T-helper 2 cell (primary cell): ENCODE measurements around the gene USH2A.

Experiments
- DNase-seq, 5 experiments: peaks; one replicate each; pipeline versions ENCODE4 v3.0.0 to v3.0.0-alpha.2; 2012 to 2022

Gene USH2A

DNA sequence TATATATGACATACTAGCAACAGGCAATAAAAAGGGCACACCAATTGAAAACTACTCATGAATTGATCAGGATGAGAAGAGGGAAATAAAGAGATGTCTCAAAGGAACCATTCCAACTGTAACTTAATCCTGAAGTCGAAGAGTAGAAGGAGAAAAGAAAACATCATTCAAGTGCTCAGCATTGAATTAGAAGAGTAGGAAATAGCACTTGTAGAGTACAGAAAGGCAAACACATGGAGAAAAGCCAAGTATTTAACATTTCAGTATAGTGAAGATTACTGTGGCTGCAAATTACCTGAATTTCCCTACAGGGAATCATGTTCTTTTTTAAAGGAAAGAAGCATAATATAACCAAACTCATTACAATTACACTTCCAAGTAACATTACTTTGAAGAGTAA is 651.1 kb downstream of the USH2A start:
- no peak for DNase-seq

GRCh38 chr1:215768303-215768702 is 654.9 kb downstream of the USH2A start:
- DNase-seq, result no peak

DNA sequence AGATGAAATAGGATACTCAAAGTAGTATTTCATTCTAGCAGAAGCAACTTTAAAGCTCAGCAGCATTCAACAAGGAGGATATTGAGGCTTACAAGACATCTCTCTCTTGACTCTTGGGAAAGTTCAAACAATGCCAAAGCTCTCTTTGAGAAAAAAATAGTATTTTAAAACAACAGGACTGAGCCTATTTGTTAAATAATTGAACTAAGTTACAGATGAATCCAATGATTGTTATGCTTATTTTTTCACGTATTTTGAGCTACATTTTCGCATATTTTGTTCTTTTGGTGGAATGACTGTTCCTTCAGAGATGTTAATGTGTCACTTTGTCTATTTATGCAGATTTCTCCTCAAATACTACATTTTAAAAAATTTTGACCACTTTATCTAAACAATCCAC is 655.5 kb downstream of the USH2A start:
- DNase-seq, result no peak

- DNase-seq, result no peak
Measured at GRCh38 chr1:215766521-215766920, 656.7 kb downstream of the USH2A start.

DNA sequence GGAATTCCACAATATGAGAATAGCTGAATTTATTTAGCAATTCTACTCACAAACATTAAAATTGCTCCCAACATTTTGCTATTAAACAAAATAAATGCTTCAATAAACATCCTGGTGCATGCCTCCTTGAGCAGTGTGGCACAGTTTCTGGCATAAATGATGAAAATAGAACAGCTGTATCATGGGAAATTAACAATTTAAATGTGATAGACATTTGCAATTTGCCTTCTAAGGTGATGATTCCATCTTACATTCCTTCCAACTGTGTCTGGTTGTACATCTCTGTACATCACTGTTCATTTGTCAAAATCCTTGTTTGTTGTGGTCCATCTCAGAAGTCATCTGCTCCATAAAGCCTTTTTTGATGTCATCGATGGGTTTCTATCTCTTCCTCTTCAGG is 657.4 kb downstream of the USH2A start:
- DNase-seq, result no peak

- DNase-seq, result no peak
Measured at GRCh38 chr1:215761446-215761845, 661.8 kb downstream of the USH2A start.

DNA sequence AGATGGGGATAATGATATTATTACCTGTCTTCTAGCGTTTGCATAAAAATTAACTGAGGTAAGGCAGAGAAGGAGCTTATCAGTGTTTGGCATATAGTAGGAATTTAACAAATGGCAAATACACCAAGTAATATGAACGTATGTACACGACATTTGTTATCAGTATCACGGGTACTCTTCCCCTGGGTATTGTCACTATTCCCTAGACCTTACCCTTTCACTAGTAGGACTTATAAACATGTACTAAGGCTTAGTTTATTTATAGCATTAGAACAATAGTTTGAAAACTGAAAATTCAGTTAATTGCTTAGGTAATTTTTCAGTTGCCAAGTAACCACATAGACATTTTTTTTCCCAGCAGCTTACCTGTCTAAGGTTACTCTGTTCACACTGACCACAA is 669.1 kb downstream of the USH2A start:
- DNase-seq, result no peak

DNA sequence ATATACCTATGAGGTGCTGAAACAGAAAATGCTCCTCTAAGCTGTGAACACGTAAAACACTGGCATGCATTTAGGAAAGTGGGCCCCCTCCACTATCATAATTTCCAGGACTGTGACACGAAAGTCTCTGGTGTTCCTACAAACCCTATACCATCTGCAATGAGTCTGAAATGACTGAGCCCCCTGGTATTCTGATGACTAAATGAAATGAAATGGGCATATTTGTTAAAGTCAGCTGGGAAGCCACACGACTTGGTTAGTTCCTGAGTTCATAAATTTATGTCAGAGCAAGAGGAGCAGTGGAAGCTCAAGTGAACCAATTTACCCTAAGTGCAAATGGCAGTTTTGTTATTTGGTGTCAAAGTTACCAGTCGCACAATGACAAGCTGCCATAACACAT is 673.8 kb downstream of the USH2A start:
- no peak for DNase-seq

DNA sequence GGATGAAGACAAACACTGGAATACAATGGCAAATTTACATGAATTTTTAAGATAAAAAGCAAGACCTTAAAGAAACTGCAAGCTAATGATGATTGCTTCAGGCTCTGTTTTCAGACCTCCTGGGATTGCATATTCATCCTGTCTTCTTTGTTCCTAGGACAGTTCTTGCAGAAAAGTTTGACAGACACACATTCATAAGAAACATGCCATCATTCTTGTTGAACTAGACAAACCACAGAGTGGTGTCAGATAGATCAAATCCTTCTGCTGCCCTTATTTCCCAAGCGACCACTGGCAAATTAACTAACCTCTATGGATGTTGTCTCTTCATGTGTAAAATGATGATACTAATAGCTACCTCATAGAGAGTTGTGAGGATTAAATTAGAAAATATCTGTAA is 674.8 kb downstream of the USH2A start:
- no peak for DNase-seq

- DNase-seq, result no peak
Measured at GRCh38 chr1:215744419-215744818, 678.8 kb downstream of the USH2A start.

- DNase-seq, result no peak
Measured at GRCh38 chr1:215739025-215739424, 684.2 kb downstream of the USH2A start.

DNA sequence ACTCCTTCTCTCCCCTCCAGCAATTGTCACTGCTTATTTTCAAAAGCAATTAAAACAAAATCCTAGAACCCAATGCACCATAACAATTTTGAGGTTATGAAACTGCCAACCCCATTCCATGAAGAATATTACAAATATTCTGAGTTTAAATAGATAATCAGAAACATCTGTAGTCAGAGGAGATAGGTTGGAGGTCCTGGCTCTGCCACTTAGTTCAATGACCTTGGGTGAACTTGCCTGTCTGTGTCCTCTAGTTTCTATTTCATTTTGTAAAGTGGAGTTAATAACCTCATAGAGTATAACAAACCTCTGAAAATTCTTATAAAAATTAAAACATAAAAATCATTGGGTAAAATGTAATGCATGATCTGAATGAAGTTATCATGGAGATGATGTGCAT is 691.5 kb downstream of the USH2A start:
- DNase-seq, result no peak

DNA sequence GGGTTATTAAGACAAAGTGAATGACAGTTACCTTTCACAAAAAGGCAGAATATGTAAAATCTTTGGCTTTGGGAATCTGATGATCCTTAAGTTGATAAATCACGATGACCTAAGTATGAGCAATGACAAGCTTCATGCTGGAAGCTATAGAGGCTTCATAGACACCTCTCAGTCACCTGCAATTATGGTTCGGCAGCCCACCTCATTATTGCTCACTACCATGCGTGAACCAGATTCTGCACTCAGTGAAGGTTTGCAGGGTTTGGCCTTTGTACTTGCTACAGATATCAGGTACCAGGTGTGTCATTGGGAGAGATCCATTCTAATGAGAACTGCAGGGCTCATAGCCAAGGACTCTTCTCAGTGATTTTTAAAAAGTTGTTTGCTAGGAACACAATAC is 692.6 kb downstream of the USH2A start:
- no peak for DNase-seq

- DNase-seq, result no peak
Measured at GRCh38 chr1:215728169-215728568, 695.1 kb downstream of the USH2A start.

DNA sequence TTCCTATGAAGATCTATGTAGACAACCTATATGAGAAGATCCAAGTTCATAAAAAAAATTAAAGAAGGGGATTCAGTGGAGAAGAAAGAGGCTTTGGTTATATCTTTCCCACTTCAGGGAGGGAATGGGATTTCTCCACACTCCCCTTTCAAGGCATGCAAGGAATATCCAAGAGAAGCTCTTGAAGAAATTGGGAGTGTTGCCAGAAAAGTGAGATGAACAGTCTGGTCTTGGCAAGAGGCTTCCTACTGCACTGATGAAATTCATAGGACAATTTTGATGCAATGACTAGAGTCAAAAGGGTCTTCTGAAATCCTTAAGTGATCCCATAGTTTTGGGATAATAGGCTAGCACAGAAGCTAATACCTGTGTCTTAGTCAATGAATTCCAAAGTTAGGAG is 703.1 kb downstream of the USH2A start:
- DNase-seq, result no peak

DNA sequence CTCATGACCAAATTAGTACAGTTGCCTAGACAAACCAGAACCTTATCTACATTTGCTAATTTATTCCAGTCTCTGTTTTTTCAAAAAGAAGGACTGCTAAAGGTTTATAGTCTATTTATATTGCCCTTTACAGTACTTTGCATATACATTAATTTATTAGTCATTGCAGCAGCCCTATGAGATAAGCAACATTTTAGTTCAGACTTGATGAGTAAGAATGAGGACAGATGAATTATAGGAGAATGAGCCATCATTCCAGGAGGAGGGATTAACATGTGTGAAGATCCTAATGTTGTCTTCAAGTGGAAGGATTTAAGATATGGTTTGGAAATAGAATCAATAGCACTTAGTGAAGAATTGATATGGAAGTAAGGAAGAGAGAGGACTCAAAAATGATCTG is 703.7 kb downstream of the USH2A start:
- no peak for DNase-seq

DNA sequence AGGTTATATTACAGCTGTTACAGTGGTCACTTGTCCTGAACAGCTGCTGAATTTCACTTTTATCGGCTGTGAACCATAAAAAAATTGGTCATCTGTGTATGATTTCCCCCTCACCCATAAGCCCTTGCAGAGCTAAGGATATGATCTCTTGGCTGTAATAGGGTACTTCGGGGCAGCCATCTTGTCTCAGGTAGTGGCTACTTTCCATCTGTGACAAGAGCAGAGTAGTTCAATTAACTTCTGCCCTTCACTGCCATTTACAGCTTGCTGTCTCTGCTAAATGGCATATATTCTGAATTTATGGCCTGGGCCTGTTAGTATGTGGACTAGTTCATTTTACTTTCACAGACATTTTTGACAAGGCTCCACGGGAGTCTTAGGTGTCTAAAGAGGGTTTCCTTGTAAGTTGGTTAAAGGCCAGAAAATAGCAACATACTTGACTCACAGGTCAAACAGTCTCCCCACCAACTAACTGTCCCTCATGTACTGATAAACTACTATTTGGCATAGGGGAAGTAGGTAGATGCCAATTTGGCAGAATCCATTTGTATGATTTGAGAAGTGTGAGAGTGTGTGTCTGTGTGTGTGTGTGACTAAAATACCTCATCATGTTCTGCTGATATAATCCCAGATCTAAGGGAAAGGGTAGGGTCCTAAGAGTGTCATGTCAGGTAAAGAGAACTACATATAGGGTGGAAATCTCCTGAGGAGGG is 704.5 kb downstream of the USH2A start:
- no peak for DNase-seq

GRCh38 chr1:215717677-215718426 is 705.4 kb downstream of the USH2A start:
- no peak for DNase-seq

DNA sequence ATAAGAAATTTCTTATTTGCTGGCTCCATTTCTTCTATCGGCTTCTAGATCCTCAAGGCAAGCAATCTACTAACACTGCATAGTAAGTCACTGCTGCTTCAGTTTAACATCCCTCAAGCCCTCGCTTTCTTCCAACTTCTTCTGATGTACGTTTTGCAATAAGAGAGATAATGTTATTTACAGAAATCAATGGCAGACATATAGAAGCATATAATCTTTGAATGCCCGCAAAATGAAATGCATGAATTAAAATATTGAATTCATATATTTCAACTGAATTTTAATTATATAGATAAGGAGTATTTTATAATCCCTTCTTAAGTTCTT is 712.4 kb downstream of the USH2A start:
- no peak for DNase-seq

DNA sequence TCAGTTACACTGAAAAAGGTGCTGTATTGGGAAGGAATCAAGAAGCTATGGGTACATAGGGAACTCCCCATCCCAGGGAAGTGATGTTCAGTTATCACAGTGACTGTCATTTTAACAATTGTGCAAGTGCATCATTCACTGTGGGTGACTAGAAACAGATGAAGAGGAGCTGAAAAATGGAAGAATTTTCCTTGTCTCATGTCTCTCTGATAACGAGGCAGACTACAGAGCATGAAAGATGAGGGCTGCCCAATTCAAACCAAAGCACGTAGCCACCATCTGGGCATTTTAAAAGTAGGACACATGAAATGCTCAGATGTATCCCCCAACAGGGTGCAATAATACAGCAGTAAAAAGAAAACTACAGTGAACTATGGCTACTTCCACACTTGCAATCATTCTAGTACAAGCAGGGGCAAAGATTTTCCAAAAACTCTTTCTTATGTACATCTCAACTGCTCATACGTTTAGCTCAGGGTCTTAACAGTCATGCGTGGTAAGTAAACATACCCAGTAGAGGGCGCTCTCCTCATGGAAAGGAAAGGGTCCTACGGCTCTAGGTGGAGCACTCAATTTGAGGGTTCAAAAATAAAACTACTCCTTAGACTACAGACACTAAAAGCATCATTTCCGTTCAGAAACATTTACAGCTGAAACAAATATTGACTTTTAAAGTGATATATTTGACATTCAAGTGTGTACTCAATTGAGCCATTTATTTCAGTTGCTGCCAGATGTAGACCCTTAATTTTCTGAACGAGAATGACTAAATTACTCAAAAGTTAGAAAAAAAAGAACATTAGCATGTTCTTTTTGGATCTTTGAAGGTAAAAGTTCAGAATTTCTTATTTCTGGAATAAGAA is 713.0 kb downstream of the USH2A start:
- DNase-seq, result peak in 1 of 5 experiments; percentile 37

DNA sequence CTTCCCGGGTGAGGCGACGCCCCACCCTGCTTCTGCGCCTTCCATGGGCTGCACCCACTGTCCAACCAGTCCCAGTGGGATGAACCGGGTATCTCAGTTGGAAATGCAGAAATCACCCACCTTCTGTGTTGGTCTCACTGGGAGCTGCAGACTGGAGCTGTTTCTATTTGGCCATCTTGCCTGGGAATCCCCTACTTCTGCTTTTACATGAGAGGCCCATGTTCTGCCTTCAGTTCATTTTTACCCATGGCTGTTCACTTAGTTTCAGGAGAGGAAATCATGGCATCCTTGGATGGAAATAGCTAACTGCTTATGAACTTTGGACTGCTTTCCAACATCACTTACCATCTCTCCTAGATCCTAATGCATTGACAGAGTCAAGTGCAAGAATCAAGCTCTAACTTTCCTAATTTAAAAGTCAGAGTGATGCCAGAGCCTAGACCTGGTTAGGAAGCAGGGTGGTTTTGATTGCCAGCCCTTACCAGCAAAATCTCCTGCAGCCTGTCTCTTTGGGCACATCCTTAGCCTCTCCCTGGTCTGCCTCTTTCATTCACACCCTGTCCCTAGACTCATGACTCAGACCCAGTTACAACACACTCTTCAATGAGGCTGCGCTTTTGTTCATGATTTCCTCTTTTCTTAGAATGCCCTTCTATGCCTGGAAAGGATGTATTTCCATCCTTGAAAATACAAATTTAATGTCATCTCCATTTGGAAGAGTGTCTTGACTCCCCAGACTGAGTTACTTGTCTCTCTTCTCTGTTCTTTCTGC is 719.0 kb downstream of the USH2A start:
- no peak for DNase-seq

DNA sequence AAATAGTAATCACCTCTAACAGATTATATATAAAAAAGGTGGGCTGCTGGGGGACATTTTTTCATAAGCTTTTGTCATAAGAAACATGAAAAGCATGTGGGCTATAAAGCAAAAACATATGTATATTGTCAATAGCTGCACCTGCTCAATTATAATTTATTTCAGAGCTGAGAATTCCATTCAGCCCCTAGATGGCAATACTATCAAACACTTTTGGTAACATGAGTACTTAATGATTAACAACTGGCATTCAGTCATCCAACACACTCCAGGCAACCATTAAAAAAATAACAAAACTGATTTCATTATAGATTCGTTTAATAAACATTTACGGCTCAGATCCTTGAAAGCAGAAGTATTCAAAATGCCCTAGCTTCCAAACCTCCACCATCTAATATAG is 741.0 kb downstream of the USH2A start:
- no peak for DNase-seq

DNA sequence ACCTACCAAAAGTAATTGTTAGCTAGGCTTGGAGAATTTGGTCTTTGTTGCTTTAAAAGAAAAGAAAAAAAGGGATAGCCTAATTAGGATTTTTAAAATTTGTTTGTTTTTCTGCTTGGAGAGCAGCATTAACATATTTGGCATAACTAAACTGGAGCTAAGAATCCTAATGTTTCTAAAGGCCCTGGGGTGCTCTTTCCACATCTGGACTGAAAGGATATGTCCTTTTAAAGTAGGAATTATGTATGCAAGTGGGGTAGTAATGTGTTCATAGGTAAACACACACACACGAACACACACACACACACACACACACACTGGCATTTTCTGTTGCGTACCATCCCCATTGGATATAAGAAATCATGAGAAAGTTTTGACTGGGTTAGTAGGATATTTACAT is 742.2 kb downstream of the USH2A start:
- no peak for DNase-seq
